OCI-LY3 (cell line): ENCODE results near the gene WWOX.

Experiments used
- CTCF ChIP-seq: fragments of 200-600, 300-600 bp; sonication (generic); IDR thresholded peaks from 2 replicates; pipeline ENCODE4 v1.5.1; 2014; ENCODE audit warnings: antibody characterized with exemption, low read length, low read depth
- EZH2phosphoT487 ChIP-seq: fragments of 200-600 bp; shearing (Covaris generic); IDR thresholded peaks from 2 replicates; pipeline ENCODE4 v1.6.1; 2018; ENCODE audit warnings: antibody characterized with exemption, mixed run types, low read depth

GRCh38 chr16:79099716-79100115 lies 1000.3 kb downstream of the WWOX start:
- TF ChIP-seq CTCF (no peak), EZH2phosphoT487 (no peak)
